Measurements from ENCODE around the gene SLC6A3.
"Not testable (repeated sequence)": the region's sequence is repeated elsewhere in the genome, so short reads cannot be mapped to it uniquely, and the experiment has no call there.

The SLC6A3 gene

GRCh38 chr5:1477341-1477740 lies 32.1 kb upstream of the SLC6A3 start:
- TF ChIP-seq CTCF (conservative IDR thresholded peaks at IDR 0.05) (no peak), ZFX (IDR thresholded peaks at IDR 0.05) (no peak)
- no peak overlapping the region for H3K27ac ChIP-seq

- TF ChIP-seq CTCF (conservative IDR thresholded peaks at IDR 0.05) = no peak
- no peak overlapping the region for H3K27ac ChIP-seq
Observed at GRCh38 chr5:1476967-1477310, 31.7 kb upstream of the SLC6A3 start.

GRCh38 chr5:1476181-1476966 lies 31.1 kb upstream of the SLC6A3 start:
- no peak overlapping the region for H3K27ac ChIP-seq
- TF ChIP-seq CTCF (conservative IDR thresholded peaks at IDR 0.05) (no peak), ZFX (IDR thresholded peaks at IDR 0.05) (no peak)

- H3K27ac ChIP-seq = not testable (repeated sequence)
Observed at GRCh38 chr5:1475544-1475900, 30.3 kb upstream of the SLC6A3 start.

- TF ChIP-seq ZFX (IDR thresholded peaks at IDR 0.05) (no peak), CTCF (conservative IDR thresholded peaks at IDR 0.05) (no peak)
- no peak overlapping the region for H3K27ac ChIP-seq
Observed at GRCh38 chr5:1474866-1475543, 29.8 kb upstream of the SLC6A3 start.

GRCh38 chr5:1474183-1474839 lies 29.1 kb upstream of the SLC6A3 start:
- H3K27ac ChIP-seq = no peak overlapping the region
- TF ChIP-seq ZFX (IDR thresholded peaks at IDR 0.05) (no peak), CTCF (conservative IDR thresholded peaks at IDR 0.05) (no peak)

GRCh38 chr5:1473746-1474145 lies 28.5 kb upstream of the SLC6A3 start:
- TF ChIP-seq ZFX (IDR thresholded peaks at IDR 0.05) (no peak), CTCF (conservative IDR thresholded peaks at IDR 0.05) (no peak)
- H3K27ac ChIP-seq = no peak overlapping the region

Measured in C4-2B (cell line).